MM.1S (cell line): ENCODE data around the gene ZNF225.
"Not testable (repeated sequence)": the region's sequence is repeated elsewhere in the genome, so short reads cannot be mapped to it uniquely, and the experiment has no call there.

Experiments used
- DNase-seq: peaks from one replicate; pipeline ENCODE4 v3.0.0-alpha.2; 2015
- H2AFZ ChIP-seq: fragments of 300-600 bp; sonication (generic); 2 replicates; pipeline ENCODE4 v1.6.0; 2016; ENCODE audit warnings: antibody characterized with exemption, low read length
- H3F3A ChIP-seq: fragments of 300-600 bp; sonication (generic); 2 replicates; pipeline ENCODE4 v1.6.1; 2016; ENCODE audit warnings: mild to moderate bottlenecking, antibody characterized with exemption, low read length, moderate library complexity, mixed read lengths; ENCODE audit not compliant: insufficient read depth
- H3K27ac ChIP-seq: fragments of 300-600 bp; sonication (generic); 2 replicates; pipeline ENCODE4 v1.5.1; 2016; ENCODE audit warnings: mild to moderate bottlenecking, low read length
- H3K27me3 ChIP-seq: fragments of 300-600 bp; sonication (generic); replicated peaks from 2 replicates; pipeline ENCODE4 v1.6.0; 2016; ENCODE audit warnings: low read length; ENCODE audit not compliant: insufficient read depth
- H3K36me3 ChIP-seq: fragments of 300-600 bp; sonication (generic); replicated peaks from 2 replicates; pipeline ENCODE4 v1.6.1; 2016; ENCODE audit warnings: mild to moderate bottlenecking, low read length, mixed read lengths; ENCODE audit not compliant: insufficient read depth
- H3K4me1 ChIP-seq: fragments of 300-600 bp; sonication (generic); 2 replicates; pipeline ENCODE4 v1.6.1; 2016; ENCODE audit warnings: low read length, mixed read lengths
- H3K4me2 ChIP-seq: fragments of 300-600 bp; sonication (generic); 2 replicates; pipeline ENCODE4 v1.6.0; 2016; ENCODE audit warnings: low read depth, low read length
- H3K4me3 ChIP-seq: fragments of 300-600 bp; sonication (generic); 2 replicates; pipeline ENCODE4 v1.5.1; 2016; ENCODE audit warnings: low read length, mixed read lengths
- H3K79me2 ChIP-seq: fragments of 300-600 bp; sonication (generic); 2 replicates; pipeline ENCODE4 v1.6.1; 2016; ENCODE audit warnings: mixed run types, low read length, mixed read lengths
- H3K9ac ChIP-seq: fragments of 300-600 bp; sonication (generic); 2 replicates; pipeline ENCODE4 v1.6.1; 2016; ENCODE audit warnings: low read length, mixed read lengths
- H3K9me2 ChIP-seq: fragments of 300-600 bp; sonication (generic); replicated peaks from 2 replicates; pipeline ENCODE4 v1.6.1; 2016; ENCODE audit warnings: mild to moderate bottlenecking, low read length, mixed read lengths; ENCODE audit not compliant: insufficient read depth
- H3K9me3 ChIP-seq: fragments of 300-600 bp; sonication (generic); replicated peaks from 2 replicates; pipeline ENCODE4 v1.6.1; 2016; ENCODE audit warnings: mild to moderate bottlenecking, low read length, mixed read lengths; ENCODE audit not compliant: insufficient read depth
- H4K20me1 ChIP-seq: fragments of 300-600 bp; sonication (generic); 2 replicates; pipeline ENCODE4 v1.6.1; 2016; ENCODE audit warnings: mild to moderate bottlenecking, low read length, moderate library complexity, mixed read lengths; ENCODE audit not compliant: insufficient read depth
- CTCF ChIP-seq: fragments of 300-600 bp; sonication (generic); IDR thresholded peaks from 2 replicates; pipeline ENCODE4 v1.5.1; 2016; ENCODE audit warnings: antibody characterized with exemption, low read length, mixed read lengths
- EZH2 ChIP-seq: fragments of 300-600 bp; sonication (generic); optimal IDR thresholded peaks from 2 replicates; pipeline ENCODE3; 2017; ENCODE audit warnings: low read depth, mild to moderate bottlenecking, antibody characterized with exemption, low read length, mixed read lengths
- EZH2phosphoT487 ChIP-seq: fragments of 300-600 bp; sonication (generic); IDR thresholded peaks from 2 replicates; pipeline ENCODE4 v1.6.1; 2018; ENCODE audit warnings: antibody characterized with exemption, low read length

The ZNF225 gene

GRCh38 chr19:44164673-44165512, 51.7 kb downstream of the ZNF225 start, which contains the start of gene ZNF226:
Gene ZNF226 (plus strand): TSS chr19:44165100. CDS start chr19:44170081, 4,981 bp downstream.
- peak within 1 kb of the TSS; percentile 67 for H3K4me2 ChIP-seq
- 0 out of 2 replicates have a peak, but pooled peaks cover 5% of the 10 kb centered on the region for H3K36me3 ChIP-seq
- H3K27me3 ChIP-seq, result no peaks in the 10 kb centered on the region
- H3K4me3 ChIP-seq, result peak within 1 kb of the TSS; percentile 83
- TF ChIP-seq CTCF, result no peak
- no peak for TF ChIP-seq EZH2phosphoT487
- TF ChIP-seq EZH2, result no peak
- H3K9me3 ChIP-seq, result 0 out of 2 replicates have a peak, but pooled peaks cover 3% of the 10 kb centered on the region
- peak; percentile 91 for DNase-seq
- no peaks in the 10 kb centered on the region for H3F3A ChIP-seq
- no peaks in the 10 kb centered on the region for H4K20me1 ChIP-seq
- peak within 1 kb of the TSS; percentile 47; the same call in 1 of the 2 replicates for H3K9ac ChIP-seq
- peak within 1 kb of the TSS; percentile 91 for H2AFZ ChIP-seq
- H3K9me2 ChIP-seq, result no peaks in the 10 kb centered on the region
- H3K79me2 ChIP-seq, result no peaks in the 10 kb centered on the region
- no peak within 1 kb of the TSS for H3K27ac ChIP-seq
- no peaks in the 10 kb centered on the region for H3K4me1 ChIP-seq

GRCh38 chr19:44170660-44171059, 57.5 kb downstream of the ZNF225 start:
- H3K4me2 ChIP-seq, H3K36me3 ChIP-seq, H3K27ac ChIP-seq, DNase-seq, H3K9me3 ChIP-seq, H2AFZ ChIP-seq, H3K4me1 ChIP-seq, H3K9me2 ChIP-seq, H3K4me3 ChIP-seq, H3F3A ChIP-seq, H3K9ac ChIP-seq, H4K20me1 ChIP-seq, H3K27me3 ChIP-seq, H3K79me2 ChIP-seq: not testable (repeated sequence)

- H3K27me3 ChIP-seq, result no peaks in the 10 kb centered on the region
- no peak overlapping the region for H3K4me2 ChIP-seq
- no peak for TF ChIP-seq EZH2
- TF ChIP-seq CTCF, result no peak
- TF ChIP-seq EZH2phosphoT487, result no peak
- H3K36me3 ChIP-seq, result no peaks in the 10 kb centered on the region
- H3K4me1 ChIP-seq, result no peaks in the 10 kb centered on the region
- H3K9me2 ChIP-seq, result no peaks in the 10 kb centered on the region
- H3K9ac ChIP-seq, result no peak overlapping the region
- H3K27ac ChIP-seq, result no peak overlapping the region
- DNase-seq, result no peak
- H3K79me2 ChIP-seq, result no peaks in the 10 kb centered on the region
- no peaks in the 10 kb centered on the region for H4K20me1 ChIP-seq
- H2AFZ ChIP-seq, result no peak overlapping the region
- H3F3A ChIP-seq, result no peaks in the 10 kb centered on the region
- no peak overlapping the region for H3K4me3 ChIP-seq
- no peaks in the 10 kb centered on the region for H3K9me3 ChIP-seq
Measured at GRCh38 chr19:44176590-44176989, 63.4 kb downstream of the ZNF225 start.

GRCh38 chr19:44180968-44181367, 67.8 kb downstream of the ZNF225 start:
- H3K4me3 ChIP-seq, result no peak overlapping the region
- no peaks in the 10 kb centered on the region for H3K9me3 ChIP-seq
- H3K4me1 ChIP-seq, result no peaks in the 10 kb centered on the region
- no peaks in the 10 kb centered on the region for H3K9me2 ChIP-seq
- no peak for TF ChIP-seq EZH2phosphoT487
- no peak for TF ChIP-seq EZH2
- TF ChIP-seq CTCF, result no peak
- no peaks in the 10 kb centered on the region for H4K20me1 ChIP-seq
- no peaks in the 10 kb centered on the region for H3K36me3 ChIP-seq
- no peak overlapping the region for H3K9ac ChIP-seq
- no peak overlapping the region for H3K27ac ChIP-seq
- H2AFZ ChIP-seq, result no peak overlapping the region
- H3K4me2 ChIP-seq, result no peak overlapping the region
- no peaks in the 10 kb centered on the region for H3F3A ChIP-seq
- H3K79me2 ChIP-seq, result no peaks in the 10 kb centered on the region
- H3K27me3 ChIP-seq, result no peaks in the 10 kb centered on the region
- DNase-seq, result no peak
